HG03520 (cell line): ENCODE measurements around the gene SLC5A1.

ENCODE experiments used
- ATAC-seq: cut with Tn5 transposase; IDR thresholded peaks from one replicate; pipeline ENCODE4 v1.9.1; 2021; ENCODE audit warnings: mild to moderate bottlenecking, moderate library complexity; ENCODE audit not compliant: unreplicated experiment

The SLC5A1 gene

DNA sequence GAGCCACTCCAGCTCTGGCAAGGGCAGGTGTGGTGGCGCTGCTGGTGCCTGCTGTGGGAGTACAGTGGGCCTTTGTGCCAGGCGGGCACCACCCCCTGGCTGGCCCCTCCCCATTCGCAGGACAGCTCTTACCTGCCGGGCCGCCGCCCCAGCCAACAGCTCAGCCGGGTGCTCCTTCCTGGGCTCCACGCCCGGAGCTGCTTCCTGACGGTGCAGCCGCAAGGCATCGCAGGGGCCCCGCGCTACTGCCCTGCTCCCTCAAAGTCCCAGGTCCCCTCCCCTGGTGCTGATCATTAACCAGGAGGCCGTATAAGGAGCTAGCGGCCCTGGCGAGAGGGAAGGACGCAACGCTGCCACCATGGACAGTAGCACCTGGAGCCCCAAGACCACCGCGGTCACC is at the start of gene SLC5A1:
SLC5A1 (plus strand) TSS at position 338 of the 400 bp plus-strand sequence; CDS start at position 359, 21 bp downstream.
- no peak for ATAC-seq

DNA sequence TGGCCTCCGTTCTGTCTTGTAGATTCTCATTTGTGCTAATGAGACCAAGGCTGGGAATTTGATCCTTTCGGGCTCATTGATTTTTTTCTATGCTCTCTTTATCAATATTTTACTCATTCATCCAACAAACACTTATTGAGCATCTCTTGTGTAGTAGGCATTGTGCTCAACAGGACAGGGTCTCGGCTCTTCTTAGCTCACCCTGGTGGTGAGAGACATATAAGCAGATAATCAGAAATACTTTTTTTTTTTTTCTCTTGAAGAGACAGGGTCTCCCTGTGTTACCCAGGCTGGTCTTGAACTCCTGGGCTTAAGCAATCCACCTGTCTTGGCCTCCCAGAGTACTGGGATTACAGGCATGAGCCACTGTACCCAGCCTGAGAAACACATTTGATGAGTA is 48.0 kb upstream of the SLC5A1 start:
- ATAC-seq: no peak

DNA sequence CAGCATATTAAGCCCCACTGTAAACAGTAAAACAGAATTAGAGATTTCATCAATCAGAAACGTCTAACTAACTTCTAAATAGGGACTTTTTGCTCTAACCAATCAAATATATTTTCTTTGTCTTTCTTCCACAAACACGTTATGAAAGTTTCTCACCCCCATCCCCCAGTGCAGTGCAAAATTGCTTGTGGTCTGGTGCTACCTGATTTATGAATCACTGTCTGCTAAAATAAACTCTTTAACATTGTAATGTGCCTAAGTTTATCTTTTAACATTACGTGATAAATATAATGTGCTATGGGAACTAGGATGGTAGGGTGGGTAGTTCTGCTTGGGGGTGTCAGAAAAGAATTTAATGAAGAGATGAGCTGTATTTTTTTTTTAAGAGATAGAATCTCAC is 47.3 kb upstream of the SLC5A1 start:
- ATAC-seq: no peak

DNA sequence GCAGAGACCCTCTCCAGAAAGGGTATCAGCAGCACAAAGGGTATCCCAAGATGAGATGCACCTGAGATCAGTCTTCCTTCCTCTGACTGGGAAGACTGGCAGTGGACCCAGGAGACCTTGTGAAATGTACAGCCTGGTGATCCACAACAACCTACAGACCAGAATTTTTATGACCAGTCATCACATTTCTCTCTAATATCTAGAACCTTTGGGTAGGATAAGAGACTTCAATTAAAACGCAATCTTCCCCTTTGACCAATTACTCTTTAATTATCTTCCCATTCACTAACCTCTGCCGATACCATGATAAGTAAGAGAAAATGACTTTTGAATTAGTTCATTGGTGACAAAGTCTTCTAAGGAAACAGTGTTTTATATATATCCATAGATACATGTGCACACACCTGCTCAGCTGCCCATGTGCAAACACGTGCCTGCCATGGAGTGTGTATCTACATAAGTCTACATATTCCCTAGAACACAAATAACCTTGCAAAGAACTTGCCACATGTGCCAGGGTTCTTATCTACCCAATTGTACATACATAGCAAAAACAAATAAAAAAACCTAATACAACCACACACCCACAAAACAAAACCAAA is 44.2 kb upstream of the SLC5A1 start:
- no peak for ATAC-seq

DNA sequence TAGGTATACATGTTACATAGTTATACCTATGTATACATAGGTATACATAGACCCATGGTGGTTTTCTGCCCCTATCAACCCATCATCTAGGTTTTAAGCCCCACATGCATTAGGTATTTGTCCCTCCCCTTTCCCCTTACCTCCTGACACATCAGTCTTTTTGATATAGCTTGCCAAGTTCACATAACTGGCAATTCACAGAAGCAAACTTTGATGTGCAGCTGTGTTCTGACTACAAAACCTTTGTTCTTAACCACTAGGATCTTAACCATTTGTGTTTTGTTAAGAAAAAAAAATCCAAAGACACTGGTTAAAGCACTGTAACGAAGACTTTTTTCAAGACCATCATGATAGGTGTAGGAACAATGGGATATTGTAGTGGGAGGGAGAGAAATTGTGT is 42.9 kb upstream of the SLC5A1 start:
- no peak for ATAC-seq

DNA sequence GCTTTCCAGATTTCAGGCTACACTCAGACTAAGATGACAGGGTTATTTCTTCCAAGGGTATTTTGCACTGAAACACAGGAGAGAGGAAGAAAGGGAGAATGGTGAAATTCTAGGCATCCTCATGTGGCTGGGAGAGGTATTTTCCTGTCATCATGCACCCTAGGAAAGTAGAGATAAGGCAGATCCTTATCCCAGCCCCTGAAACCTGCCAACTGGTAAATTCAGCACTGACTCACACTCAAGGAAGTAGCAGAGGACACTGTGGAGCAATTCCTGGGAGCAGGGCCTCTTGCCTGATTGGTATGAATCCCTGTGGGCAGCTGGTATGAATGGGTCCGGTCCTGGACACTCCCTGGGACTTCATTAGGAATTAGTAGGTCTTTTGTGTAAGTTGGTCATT is 37.6 kb upstream of the SLC5A1 start:
- no peak for ATAC-seq

DNA sequence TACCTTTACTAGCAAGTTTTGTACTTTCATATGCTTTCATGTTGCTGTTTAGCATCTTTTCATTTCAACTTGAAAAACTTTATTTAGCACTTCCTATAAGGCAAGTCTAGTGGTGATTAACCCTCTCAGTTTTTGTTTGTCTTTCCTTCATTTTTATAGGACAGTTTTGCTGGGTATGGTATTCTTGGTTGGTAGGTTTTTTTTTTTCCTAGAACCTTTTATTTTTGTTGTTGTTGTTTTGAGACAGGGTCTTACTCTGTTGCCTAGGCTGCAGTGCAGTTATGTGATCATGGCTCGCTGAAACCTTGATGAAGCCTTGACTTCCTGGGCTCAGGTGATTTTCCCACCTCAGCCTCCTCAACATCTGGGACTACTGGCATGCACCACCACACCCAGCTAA is 29.9 kb upstream of the SLC5A1 start:
- no peak for ATAC-seq

DNA sequence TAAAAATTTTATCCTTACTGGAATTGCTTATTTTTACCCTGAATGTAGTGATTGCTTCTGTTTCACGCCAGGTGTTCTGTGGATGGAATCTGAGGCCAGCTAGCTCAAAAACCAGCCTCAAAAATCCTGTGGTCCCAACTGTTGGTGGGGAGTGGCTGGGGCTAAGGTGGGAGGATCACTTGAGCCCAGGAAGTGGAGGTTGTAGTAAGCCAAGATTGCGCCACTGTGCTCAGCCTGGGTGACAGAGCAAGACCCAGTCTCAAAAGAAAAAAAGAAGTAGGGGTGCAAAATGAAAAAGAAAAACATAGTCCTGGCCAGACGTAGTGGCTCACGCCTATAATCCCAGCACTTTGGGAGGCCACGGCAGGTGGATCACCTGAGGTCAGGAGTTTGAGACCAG is 27.0 kb upstream of the SLC5A1 start:
- ATAC-seq: no peak

DNA sequence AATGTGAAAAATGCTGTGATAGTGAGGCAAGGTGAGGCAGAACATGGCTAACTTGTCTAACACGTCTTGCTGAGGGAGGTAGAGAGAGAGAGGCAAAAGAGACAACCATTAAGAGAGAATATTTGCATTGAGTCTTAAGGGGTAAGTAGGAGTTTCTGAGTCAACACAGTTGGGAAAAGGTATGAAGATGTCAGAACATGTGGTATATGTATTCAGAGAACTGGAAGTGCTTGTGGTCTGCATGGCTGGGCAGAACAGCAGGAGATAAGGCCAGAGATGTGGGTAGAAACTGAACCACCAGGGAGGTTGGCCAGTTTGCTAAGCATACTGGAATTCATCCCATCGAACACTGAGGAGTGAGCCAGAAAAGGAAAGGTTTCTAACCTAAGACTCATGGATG is 25.0 kb upstream of the SLC5A1 start:
- ATAC-seq: no peak

DNA sequence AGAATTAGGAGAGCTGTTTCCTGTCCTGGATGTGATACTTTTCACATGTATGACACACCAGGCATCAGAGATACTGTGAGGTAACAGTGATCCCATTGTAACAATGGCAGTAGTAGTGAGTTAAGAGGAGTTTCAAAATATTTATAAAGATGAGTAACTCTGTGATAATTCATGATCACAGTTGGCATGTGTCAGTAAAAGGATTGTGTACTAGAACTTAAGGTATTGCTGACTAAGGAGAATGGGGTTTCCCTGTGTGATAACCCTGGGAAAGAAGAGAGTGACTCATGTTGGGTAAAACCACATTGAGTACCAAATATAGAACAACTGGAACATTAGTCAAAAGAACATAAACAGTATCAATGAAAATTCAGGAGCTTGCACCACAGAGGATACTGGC is 22.9 kb upstream of the SLC5A1 start:
- ATAC-seq: no peak

DNA sequence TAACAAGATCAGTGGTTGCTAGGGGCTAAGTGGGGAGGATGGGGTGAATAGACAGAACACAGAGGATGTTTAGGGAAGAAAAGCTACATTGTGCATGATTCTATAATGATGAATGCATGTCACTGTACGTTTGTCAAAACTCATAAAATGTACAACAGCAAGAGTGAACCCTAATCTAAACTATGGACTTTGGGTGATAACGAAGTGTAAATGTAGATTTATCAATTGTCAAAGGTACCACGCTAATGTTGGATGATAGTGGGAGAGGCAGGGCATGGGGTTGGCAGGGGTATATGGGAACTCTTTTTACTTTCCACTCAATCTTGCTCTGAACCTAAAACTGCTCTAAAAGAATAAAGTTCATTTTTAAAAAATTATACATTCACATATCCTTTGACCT is 21.3 kb upstream of the SLC5A1 start:
- no peak for ATAC-seq

DNA sequence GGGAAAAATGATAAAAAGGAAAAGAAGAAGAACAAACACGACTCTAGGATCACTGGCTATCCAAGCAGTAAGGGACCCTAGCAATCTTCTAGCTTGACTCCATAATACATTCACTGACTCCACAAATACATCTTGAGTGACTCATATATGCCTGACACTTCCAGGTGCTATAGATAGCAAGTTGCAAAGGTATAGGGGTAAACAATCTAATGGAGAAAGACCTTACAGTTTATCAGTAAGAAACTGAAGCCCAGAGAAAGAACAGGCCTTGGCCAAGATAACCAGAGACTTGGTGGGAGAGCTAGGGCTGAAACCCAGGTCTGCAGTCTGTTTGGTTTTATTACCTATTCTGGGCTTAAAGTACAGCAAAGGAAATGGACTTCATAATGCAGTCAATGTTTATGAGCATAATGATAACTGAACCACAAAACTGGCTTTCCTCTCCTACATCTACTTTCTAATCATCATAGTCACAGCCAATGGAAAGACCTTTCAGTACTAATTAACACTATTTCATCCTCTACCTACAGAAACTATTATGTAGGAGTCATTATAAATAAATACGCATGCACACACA is 19.7 kb upstream of the SLC5A1 start:
- no peak for ATAC-seq

DNA sequence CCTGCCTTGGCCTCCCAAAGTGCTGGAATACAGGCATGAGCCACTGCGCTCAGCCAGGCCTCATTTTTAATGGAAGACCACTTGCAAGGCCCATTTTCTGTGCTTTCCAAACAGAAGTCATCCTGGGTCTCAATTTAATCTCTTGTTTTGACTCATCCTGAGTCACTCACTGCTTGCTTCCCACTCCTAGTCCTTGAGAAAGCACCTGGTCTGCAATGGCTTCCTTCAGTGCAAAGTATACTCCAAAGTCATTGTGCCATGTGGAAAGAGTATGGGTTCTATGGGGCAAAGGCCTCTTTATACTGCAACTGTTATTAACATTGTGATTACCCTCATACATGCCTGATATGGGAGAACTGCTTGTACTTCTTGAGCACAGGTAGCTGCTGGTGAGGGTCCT is 18.3 kb upstream of the SLC5A1 start:
- no peak for ATAC-seq

DNA sequence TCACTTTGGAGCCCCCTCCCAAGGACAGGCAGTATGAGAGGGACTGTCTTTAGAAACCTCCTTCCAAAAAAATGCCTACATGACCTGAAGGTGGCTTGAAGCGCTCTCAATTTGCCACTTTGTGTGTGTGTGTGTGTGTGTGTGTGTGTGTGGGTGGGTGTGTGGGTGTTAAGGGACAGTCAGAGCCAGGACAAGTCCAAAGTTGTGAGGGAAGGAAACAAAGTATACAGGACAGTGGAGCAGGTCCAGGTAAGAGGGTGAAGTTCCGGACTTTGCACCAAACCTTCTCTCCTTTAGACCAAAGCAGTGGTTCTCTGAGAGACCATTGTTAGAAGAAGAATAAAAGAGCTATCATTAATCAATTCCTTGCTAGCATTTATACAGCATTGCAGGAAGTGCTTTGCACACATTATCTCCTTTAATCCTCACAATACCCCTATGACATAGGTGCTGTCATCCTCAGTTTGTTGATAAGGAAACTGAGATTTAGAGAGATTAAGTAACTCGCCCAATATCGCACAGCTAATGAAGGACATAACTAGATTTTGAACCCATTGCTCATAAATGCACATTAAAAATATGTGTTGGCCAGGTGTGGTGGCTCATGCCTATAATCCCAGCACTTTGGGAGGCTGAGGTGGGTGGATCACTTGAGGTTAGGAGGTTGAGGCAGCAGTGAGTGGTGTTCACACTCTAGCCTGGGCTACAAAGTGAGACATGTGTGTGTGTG is 12.4 kb upstream of the SLC5A1 start:
- no peak for ATAC-seq

DNA sequence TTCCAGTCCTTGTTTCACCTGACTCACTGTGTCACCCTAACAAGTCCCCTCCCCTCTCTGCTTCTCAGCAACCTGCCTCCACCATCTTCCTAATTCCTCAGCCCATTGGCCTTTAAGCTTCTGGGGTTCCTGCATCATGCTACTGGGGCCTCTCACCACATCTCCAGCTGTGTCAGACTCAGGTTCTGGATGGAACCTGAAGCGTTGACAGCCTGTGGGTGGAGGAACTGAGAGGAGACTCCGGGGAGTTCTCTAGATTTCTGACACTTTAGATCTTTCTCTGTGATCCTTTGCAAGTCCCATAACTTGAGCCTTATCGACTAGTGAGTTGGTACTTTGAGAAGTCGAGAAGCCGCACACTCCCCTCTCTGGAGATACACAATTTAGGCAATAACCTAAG is 11.6 kb upstream of the SLC5A1 start:
- no peak for ATAC-seq

DNA sequence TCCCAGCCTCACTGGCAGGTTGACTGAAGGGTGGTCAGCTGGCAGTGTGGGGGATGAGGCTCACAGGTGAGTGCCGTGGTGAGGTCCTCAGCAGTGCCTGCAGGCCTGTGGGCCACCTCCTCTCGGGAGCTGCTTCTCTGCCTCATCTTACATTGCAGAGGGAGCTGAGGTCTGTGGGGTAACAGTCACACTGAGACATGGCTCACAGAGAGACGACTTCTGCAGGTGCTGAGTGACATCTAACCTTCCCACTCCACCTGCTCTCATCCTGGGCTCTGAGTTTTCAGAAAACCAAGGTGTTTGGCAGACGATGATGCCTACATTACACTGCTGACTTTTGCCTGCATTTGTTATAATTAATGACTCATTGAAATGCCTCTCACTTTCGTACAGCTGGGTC is 8.8 kb upstream of the SLC5A1 start:
- ATAC-seq: no peak

DNA sequence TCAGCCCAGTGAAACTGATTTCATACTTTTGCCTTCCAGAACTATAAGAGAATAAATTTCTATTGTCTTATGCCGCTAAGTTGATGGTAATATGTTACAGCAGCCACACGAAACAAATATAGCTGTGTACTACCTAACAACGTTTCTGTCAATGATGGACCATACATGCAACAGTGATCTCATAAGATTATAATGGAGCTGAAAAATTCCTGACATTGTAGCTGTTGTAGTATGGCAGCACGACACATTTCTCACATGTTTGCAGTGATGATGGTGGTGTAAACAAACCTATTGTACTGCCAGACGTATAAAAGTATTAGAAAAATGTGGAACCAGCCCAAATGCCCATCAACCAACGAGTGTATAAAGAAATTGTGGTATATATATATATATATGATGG is 5.8 kb upstream of the SLC5A1 start:
- no peak for ATAC-seq

DNA sequence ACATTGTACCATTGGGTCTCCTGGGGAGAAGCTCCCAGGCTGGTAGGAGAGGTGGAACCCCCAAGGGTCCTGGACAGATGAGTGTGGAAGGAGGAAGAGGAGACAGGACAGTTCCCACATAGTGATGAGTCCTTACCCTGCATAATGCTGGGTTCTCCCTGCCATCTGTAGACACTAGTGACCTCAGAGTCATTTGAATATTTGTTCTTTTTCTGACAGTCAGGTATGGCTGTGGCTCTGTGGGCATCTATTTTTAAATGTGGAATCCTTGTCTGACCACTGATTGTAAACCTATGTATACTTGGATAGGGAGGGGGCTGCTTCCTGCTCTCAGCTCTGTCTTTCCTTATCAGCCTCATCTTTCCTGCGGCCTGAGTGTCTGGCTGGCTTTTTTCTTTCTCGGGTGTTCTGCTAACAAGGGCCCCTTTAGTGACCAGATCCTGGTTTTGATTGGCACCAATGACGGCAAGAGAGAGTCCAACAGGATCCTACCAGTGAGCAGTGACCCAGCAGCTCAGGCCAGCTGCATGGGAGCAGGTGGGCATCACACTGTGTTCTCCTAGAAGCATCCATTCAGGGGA is 2.6 kb upstream of the SLC5A1 start:
- ATAC-seq: no peak

DNA sequence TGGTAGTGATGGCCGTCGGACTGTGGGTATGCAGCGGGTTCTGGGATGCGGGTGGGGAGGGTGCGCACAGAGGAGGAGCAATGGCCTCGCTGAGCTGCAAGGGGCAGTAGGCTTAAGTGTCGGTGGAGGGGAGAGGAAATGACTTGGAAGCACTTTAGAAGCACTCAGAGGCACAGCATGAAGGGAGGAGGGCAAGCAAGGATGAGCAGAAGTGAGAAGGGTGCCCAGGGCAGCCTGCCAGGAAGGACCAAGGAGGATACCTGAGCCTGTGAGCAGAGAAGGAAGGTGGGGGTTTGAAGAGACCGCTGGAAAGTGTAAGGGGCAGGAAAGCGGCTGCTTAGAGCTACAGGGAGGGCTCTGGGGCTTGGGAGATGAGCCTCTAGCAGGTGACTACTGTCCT is 330 bp downstream of the SLC5A1 start:
- ATAC-seq: no peak

DNA sequence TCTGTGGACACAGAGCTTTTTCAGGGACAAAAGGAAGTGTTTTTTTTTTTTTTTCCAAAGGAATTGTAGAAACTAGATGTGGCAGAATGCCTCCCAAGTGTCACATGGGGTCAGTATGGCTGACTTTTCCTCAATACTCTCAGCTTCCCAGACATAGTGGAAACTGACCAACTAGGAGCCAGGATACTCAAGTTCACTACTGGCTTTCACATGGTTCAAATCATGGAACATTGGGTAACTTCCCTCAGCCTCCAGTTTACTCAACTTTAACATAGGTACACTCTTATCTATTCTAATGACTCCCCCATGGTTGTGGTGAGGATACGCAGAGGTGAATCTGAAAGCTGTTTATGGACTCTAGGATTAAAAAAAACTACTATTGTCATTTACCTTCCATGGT is 1.4 kb downstream of the SLC5A1 start:
- ATAC-seq: no peak

DNA sequence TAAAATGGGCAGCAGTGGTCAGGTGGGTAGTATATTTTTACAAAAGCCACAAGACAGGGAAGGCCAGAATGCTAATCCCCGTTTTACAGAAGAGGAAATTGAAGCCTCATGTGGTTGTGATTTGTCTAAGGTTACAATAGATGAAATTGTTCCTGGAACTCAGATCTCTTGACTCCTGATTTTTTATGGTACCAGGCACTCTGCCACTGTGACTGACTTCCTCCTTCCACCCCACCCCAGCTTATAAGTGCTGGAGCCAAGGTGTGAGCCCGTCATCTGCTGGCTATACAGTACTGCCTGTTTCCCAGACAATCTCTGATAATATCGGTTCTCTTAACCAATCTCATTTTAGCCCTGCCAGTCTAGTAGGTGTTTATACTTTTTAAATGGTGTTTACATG is 1.9 kb downstream of the SLC5A1 start:
- no peak for ATAC-seq

DNA sequence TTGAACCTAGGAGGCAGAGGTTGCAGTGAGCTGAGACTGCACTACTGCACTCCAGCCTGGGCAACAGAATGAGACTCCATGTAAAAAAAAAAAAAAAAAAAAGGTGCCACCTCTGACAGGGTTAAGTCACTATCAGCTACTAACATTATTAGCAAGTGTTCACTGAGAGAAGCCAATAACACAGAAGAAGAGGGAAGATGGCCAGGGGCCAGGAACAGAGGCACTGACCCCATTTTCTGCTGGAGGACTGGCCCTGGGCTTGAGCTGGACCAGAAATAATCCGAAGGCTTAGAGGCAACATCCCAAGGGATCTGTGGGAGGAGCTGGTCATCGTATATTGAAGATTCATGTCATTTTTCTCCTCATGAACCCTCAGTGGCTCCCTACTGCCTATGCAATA is 5.0 kb downstream of the SLC5A1 start:
- no peak for ATAC-seq
